ENCODE data around the gene BIRC2. TPM values are rescaled to one million over a fixed set of nuclear protein-coding genes. Genes with fewer than 3 reads are reported as not detected.

BIRC2 gene
- total and polyA plus RNA-seq, 2 of the 4 experiments (the other 2 are of a cell fraction) = 48.0 to 204 TPM

- no peak overlapping the region for H2BK20ac ChIP-seq (ENCODE audit: low read depth, low read length)
- H2BK120ac ChIP-seq (ENCODE audit: low read depth, low read length) = 0 out of 2 replicates have a peak overlapping the region, but pooled peaks have one; percentile 32
- H3K36me3 ChIP-seq (ENCODE audit: control insufficient read depth, insufficient read depth, low read length) = no peaks in the 10 kb centered on the region
- BruUV-seq (replicated peaks) = no TSS peak
- ATAC-seq (ENCODE audit: low read depth) (peak; percentile 85), DNase-seq (peak; percentile 84)
- peaks cover 0 to 11% of the 10 kb centered on the region in 2 experiments; a peak in 2 of 4 replicates for H3K79me1 ChIP-seq (ENCODE audit: low read depth in 1 of 2, low read length in 2 of 2)
- peak overlapping the region; percentile 56 for H3K4me2 ChIP-seq (ENCODE audit: low read depth, low read length)
- no peak overlapping the region for H3K56ac ChIP-seq (ENCODE audit: extremely low read depth, insufficient read depth, low read length)
- no peak overlapping the region; the same call in 2 of the 3 replicates for H2BK15ac ChIP-seq (ENCODE audit: low read depth, low read length)
- H3K9me3 ChIP-seq (ENCODE audit: control insufficient read depth, insufficient read depth, low read length) = no peaks in the 10 kb centered on the region
- H4K5ac ChIP-seq (ENCODE audit: low read depth, low read length) = no peak overlapping the region
- H2AFZ ChIP-seq (replicated peaks; ENCODE audit: low read length, poor library complexity) = no peak overlapping the region
- no CpG with 5 or more reads among the region's 1 CpG for WGBS, 2 experiments (ENCODE audit: extremely low coverage in 2 of 2, insufficient read length in 1 of 2)
- no peaks in the 10 kb centered on the region for H4K20me1 ChIP-seq (ENCODE audit: insufficient read depth, low read length)
- in situ Hi-C loops (cut with MboI; ENCODE audit: low sequenced_read_pairs) (no loop called here), dilution Hi-C loops (cut with HindIII; ENCODE audit: low sequenced_read_pairs, unreplicated experiment) (no loop called here), intact Hi-C loops (cut with micrococcal nuclease) (no loop called here)
- H3K4me3 ChIP-seq (ENCODE audit: insufficient read depth, low read depth, low read length) = no peak overlapping the region
- H3K9ac ChIP-seq (ENCODE audit: low read depth, low read length) = no peak overlapping the region
- no peak overlapping the region for H3K14ac ChIP-seq (replicated peaks; ENCODE audit: low read depth, low read length)
- POLR2A ChIA-PET (ENCODE audit: unreplicated experiment) = no interaction called here
- no peak overlapping the region for H2AK9ac ChIP-seq (replicated peaks; ENCODE audit: low read depth, low read length, poor library complexity)
- H2BK5ac ChIP-seq (ENCODE audit: low read depth, low read length, poor library complexity, severe bottlenecking) = peak overlapping the region; percentile 87
- CTCF ChIA-PET = interaction anchor here (0.9 kb wide), 1 partner anchor 18 kb away, joined by 3 read pairs; no protein-coding TSS in a partner anchor
- peaks cover 1% of the 10 kb centered on the region; the same call in 1 of the 2 replicates for H3K4me1 ChIP-seq (ENCODE audit: control insufficient read depth, insufficient read depth, low read length)
- no peak overlapping the region for H3K23ac ChIP-seq (ENCODE audit: low read depth, low read length)
- H3K27ac ChIP-seq (ENCODE audit: insufficient read depth, low read length) = no peak overlapping the region
- H2AK5ac ChIP-seq (ENCODE audit: low read depth, low read length) = no peak overlapping the region
- H3K18ac ChIP-seq (ENCODE audit: low read depth, low read length) = no peak overlapping the region
- no peak overlapping the region for H3K4ac ChIP-seq (ENCODE audit: low read depth, low read length)
- H3K9me1 ChIP-seq (ENCODE audit: insufficient read depth, low read length) = no peaks in the 10 kb centered on the region; the same call in 1 of the 2 replicates
- no peak overlapping the region for H4K91ac ChIP-seq (ENCODE audit: insufficient read depth, low read depth, low read length)
- H3K27me3 ChIP-seq (ENCODE audit: control insufficient read depth, insufficient read depth, low read length) = no peaks in the 10 kb centered on the region
- peak overlapping the region in 1 of 2 experiments; percentile 2; a peak in 1 of 4 replicates for H4K8ac ChIP-seq (ENCODE audit: low read depth in 2 of 2, low read length in 2 of 2)
- TF ChIP-seq CHD1 (IDR thresholded peaks at IDR 0.05; ENCODE audit: low read depth, low read length) (no peak), MAZ (IDR thresholded peaks at IDR 0.05; ENCODE audit: borderline replicate concordance, low read depth, low read length) (no peak), BHLHE40 (IDR thresholded peaks at IDR 0.05; ENCODE audit: low read depth, low read length) (no peak), CEBPB (IDR thresholded peaks at IDR 0.05; ENCODE audit: low read depth, low read length) (peak; percentile 91), FOS (IDR thresholded peaks at IDR 0.05; ENCODE audit: low read depth, low read length) (peak; percentile 49)
Measured at GRCh38 chr11:102323542-102324251, 23.3 kb upstream of the BIRC2 start.
